Duodenal mucosa (tissue), 2 donors: Measurements from ENCODE around the gene PUS1.

Source experiments
- H3K27ac ChIP-seq: one replicate; pipeline ENCODE4 v1.7.0; 2013; ENCODE audit warnings: low read depth, low read length
- H3K27me3 ChIP-seq, 2 donors: one replicate each; pipeline ENCODE4 v1.7.0; 2013; ENCODE audit warnings: low read length in 2 of 2, control low read depth in 1 of 2; ENCODE audit not compliant: insufficient read depth in 2 of 2, control insufficient read depth in 1 of 2
- H3K36me3 ChIP-seq, 2 donors: one replicate each; pipeline ENCODE4 v1.7.0; 2013; ENCODE audit warnings: low read length in 2 of 2, control low read depth in 1 of 2; ENCODE audit not compliant: insufficient read depth in 2 of 2, control insufficient read depth in 1 of 2
- H3K4me1 ChIP-seq, 2 donors: one replicate each; pipeline ENCODE4 v1.7.0; 2013; ENCODE audit warnings: low read length in 2 of 2, control low read depth in 1 of 2; ENCODE audit not compliant: insufficient read depth in 2 of 2, control insufficient read depth in 1 of 2
- H3K4me3 ChIP-seq, 2 donors: one replicate each; pipeline ENCODE4 v1.7.0; 2013; ENCODE audit warnings: low read length in 2 of 2, low read depth in 1 of 2
- H3K9ac ChIP-seq, 2 donors: one replicate each; pipeline ENCODE4 v1.7.0; 2013; ENCODE audit warnings: low read length in 2 of 2, low read depth in 1 of 2
- H3K9me3 ChIP-seq, 2 donors: one replicate each; pipeline ENCODE4 v1.7.0; 2013; ENCODE audit warnings: low read length in 2 of 2, control low read depth in 1 of 2; ENCODE audit not compliant: control insufficient read depth in 1 of 2

Gene PUS1

GRCh38 chr12:131962069-131962468, 33.0 kb downstream of the PUS1 start:
- no peak overlapping the region for H3K27ac ChIP-seq
- no peak overlapping the region for H3K4me3 ChIP-seq
- no peaks in the 10 kb centered on the region for H3K27me3 ChIP-seq
- peaks cover 0 to 6% of the 10 kb centered on the region in 2 donors for H3K36me3 ChIP-seq
- H3K9me3 ChIP-seq: no peaks in the 10 kb centered on the region
- peaks cover 0 to 3% of the 10 kb centered on the region in 2 donors for H3K4me1 ChIP-seq
- H3K9ac ChIP-seq: no peak overlapping the region

- peaks cover 0 to 6% of the 10 kb centered on the region in 2 donors for H3K36me3 ChIP-seq
- no peaks in the 10 kb centered on the region for H3K9me3 ChIP-seq
- H3K4me3 ChIP-seq: no peak overlapping the region
- H3K27ac ChIP-seq: no peak overlapping the region
- no peaks in the 10 kb centered on the region for H3K27me3 ChIP-seq
- H3K9ac ChIP-seq: no peak overlapping the region
- peaks cover 0 to 3% of the 10 kb centered on the region in 2 donors for H3K4me1 ChIP-seq
Observed at GRCh38 chr12:131963381-131963780, 34.3 kb downstream of the PUS1 start.

GRCh38 chr12:131965073-131965472, 36.0 kb downstream of the PUS1 start:
- Histone ChIP-seq H3K27ac (no peak overlapping the region), H3K4me1 (peaks cover 0 to 3% of the 10 kb centered on the region in 2 donors), H3K27me3 (no peaks in the 10 kb centered on the region), H3K9ac (no peak overlapping the region), H3K36me3 (peaks cover 0 to 6% of the 10 kb centered on the region in 2 donors), H3K9me3 (no peaks in the 10 kb centered on the region), H3K4me3 (no peak overlapping the region)

- Histone ChIP-seq H3K4me1 (no peaks in the 10 kb centered on the region), H3K27ac (no peak overlapping the region), H3K9me3 (no peaks in the 10 kb centered on the region), H3K9ac (no peak overlapping the region), H3K4me3 (no peak overlapping the region), H3K27me3 (no peaks in the 10 kb centered on the region), H3K36me3 (no peaks in the 10 kb centered on the region)
Observed at GRCh38 chr12:131971226-131971625, 42.1 kb downstream of the PUS1 start.

- H3K4me1 ChIP-seq: no peaks in the 10 kb centered on the region
- H3K9me3 ChIP-seq: no peaks in the 10 kb centered on the region
- H3K4me3 ChIP-seq: no peak overlapping the region
- H3K36me3 ChIP-seq: peaks cover 8 to 9% of the 10 kb centered on the region in 2 donors
- no peak overlapping the region for H3K27ac ChIP-seq
- H3K27me3 ChIP-seq: no peaks in the 10 kb centered on the region
- no peak overlapping the region for H3K9ac ChIP-seq
Observed at GRCh38 chr12:131975228-131975627, 46.2 kb downstream of the PUS1 start.

- H3K9me3 ChIP-seq: no peaks in the 10 kb centered on the region
- H3K27me3 ChIP-seq: no peaks in the 10 kb centered on the region
- H3K36me3 ChIP-seq: peaks cover 19 to 38% of the 10 kb centered on the region in 2 donors
- H3K27ac ChIP-seq: no peak overlapping the region
- no peak overlapping the region for H3K9ac ChIP-seq
- no peak overlapping the region for H3K4me3 ChIP-seq
- no peaks in the 10 kb centered on the region for H3K4me1 ChIP-seq
Observed at GRCh38 chr12:131979606-131980005, 50.5 kb downstream of the PUS1 start.

GRCh38 chr12:131980263-131980662, 51.2 kb downstream of the PUS1 start:
- no peak overlapping the region for H3K9ac ChIP-seq
- H3K4me3 ChIP-seq: no peak overlapping the region
- H3K4me1 ChIP-seq: no peaks in the 10 kb centered on the region
- no peak overlapping the region for H3K27ac ChIP-seq
- peaks cover 19 to 42% of the 10 kb centered on the region in 2 donors for H3K36me3 ChIP-seq
- H3K27me3 ChIP-seq: no peaks in the 10 kb centered on the region
- no peaks in the 10 kb centered on the region for H3K9me3 ChIP-seq

- no peak overlapping the region for H3K4me3 ChIP-seq
- no peaks in the 10 kb centered on the region for H3K27me3 ChIP-seq
- H3K4me1 ChIP-seq: no peaks in the 10 kb centered on the region
- H3K36me3 ChIP-seq: peaks cover 19 to 51% of the 10 kb centered on the region in 2 donors
- H3K9me3 ChIP-seq: no peaks in the 10 kb centered on the region
- no peak overlapping the region for H3K27ac ChIP-seq
- no peak overlapping the region for H3K9ac ChIP-seq
Observed at GRCh38 chr12:131981388-131981787, 52.3 kb downstream of the PUS1 start.

GRCh38 chr12:131982041-131982440, 53.0 kb downstream of the PUS1 start:
- Histone ChIP-seq H3K4me1 (no peaks in the 10 kb centered on the region), H3K27ac (no peak overlapping the region), H3K9me3 (no peaks in the 10 kb centered on the region), H3K36me3 (peaks cover 20 to 57% of the 10 kb centered on the region in 2 donors), H3K27me3 (no peaks in the 10 kb centered on the region), H3K9ac (no peak overlapping the region), H3K4me3 (no peak overlapping the region)

GRCh38 chr12:131983026-131983425, 54.0 kb downstream of the PUS1 start:
- Histone ChIP-seq H3K4me3 (no peak overlapping the region), H3K9me3 (no peaks in the 10 kb centered on the region), H3K36me3 (peaks cover 21 to 67% of the 10 kb centered on the region in 2 donors), H3K9ac (no peak overlapping the region), H3K4me1 (no peaks in the 10 kb centered on the region), H3K27me3 (no peaks in the 10 kb centered on the region), H3K27ac (no peak overlapping the region)

- Histone ChIP-seq H3K4me3 (no peak overlapping the region), H3K27ac (no peak overlapping the region), H3K36me3 (peaks cover 22 to 73% of the 10 kb centered on the region in 2 donors), H3K9me3 (no peaks in the 10 kb centered on the region), H3K4me1 (no peaks in the 10 kb centered on the region), H3K27me3 (no peaks in the 10 kb centered on the region), H3K9ac (no peak overlapping the region)
Observed at GRCh38 chr12:131983554-131983953, 54.5 kb downstream of the PUS1 start.
